ENCODE results near the gene NPAS4. TPM values are rescaled to one million over a fixed set of nuclear protein-coding genes. Genes with fewer than 3 reads are reported as not detected.

NPAS4 gene
- total RNA-seq, 4 donors from 2014 or later, result 0.19 TPM; not detected in 3

DNA sequence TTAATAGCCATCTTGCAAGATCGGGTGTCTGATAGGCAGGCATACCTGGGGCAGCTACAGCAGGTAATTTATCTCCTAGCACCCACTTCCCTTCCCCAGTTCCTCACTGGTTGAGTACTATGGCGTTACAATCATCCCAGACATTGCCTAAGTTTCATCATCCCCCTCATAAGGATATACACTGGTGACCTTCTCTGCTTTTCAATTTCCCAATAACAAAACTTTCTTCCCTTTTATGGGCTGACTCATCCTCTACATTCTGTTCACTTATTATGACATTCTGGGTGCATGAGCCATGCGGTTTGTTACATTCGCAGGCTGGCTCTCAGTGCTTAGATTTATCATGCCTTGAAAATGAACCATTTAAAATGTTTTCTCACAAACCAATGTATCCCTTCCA, 22.8 kb downstream of the NPAS4 start:
- TF ChIP-seq, protein P1, sequence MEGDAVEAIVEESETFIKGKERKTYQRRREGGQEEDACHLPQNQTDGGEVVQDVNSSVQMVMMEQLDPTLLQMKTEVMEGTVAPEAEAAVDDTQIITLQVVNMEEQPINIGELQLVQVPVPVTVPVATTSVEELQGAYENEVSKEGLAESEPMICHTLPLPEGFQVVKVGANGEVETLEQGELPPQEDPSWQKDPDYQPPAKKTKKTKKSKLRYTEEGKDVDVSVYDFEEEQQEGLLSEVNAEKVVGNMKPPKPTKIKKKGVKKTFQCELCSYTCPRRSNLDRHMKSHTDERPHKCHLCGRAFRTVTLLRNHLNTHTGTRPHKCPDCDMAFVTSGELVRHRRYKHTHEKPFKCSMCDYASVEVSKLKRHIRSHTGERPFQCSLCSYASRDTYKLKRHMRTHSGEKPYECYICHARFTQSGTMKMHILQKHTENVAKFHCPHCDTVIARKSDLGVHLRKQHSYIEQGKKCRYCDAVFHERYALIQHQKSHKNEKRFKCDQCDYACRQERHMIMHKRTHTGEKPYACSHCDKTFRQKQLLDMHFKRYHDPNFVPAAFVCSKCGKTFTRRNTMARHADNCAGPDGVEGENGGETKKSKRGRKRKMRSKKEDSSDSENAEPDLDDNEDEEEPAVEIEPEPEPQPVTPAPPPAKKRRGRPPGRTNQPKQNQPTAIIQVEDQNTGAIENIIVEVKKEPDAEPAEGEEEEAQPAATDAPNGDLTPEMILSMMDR (IDR thresholded peaks at IDR 0.05), result no peak
- DNase-seq (ENCODE audit: low spot score) (no peak), ATAC-seq (ENCODE audit: low FRiP score) (no peak)

DNA sequence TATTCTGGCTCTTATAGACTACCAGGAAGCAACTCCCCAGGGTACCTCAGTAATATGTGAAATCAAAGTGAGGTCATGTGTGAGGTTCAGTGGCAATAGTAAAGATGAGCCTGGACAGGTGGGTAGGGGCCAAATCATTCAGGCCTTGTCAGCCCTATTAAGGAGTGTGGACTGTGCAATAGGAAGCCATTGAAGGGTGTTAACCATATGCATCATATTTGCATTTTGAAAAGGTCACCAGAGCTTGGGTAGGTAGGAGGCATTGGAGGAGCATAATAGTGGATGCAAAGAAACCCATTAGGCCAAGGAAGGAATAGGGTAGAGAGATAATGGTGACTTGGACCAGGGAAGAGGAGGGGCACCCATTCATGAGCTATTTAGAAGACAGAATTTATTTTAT, 26.2 kb downstream of the NPAS4 start:
- ATAC-seq (ENCODE audit: low FRiP score) (no peak), DNase-seq (ENCODE audit: low spot score) (no peak)
- TF ChIP-seq, protein P1 (IDR thresholded peaks at IDR 0.05), result no peak

DNA sequence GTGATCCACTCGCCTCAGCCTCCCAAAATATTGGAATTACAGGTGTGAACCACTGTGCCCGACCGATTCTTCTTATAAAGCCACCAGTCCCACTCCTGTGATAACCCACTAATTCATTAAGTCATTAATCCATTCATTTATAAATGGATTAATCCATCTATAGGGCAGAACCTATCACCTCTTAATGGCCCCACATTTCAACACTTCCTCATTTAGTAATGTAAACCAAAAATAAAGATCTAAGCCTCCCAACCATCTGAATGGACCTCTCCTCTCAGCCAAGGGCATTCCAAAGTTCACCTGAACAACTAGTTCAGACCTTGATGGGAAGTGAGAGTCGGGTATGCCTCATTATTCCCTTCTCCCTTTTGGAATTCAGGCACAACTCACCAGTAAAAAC, 27.7 kb downstream of the NPAS4 start:
- ATAC-seq (ENCODE audit: low FRiP score), result no peak
- TF ChIP-seq, protein P1 (IDR thresholded peaks at IDR 0.05), result no peak
- DNase-seq (ENCODE audit: low spot score), result no peak

DNA sequence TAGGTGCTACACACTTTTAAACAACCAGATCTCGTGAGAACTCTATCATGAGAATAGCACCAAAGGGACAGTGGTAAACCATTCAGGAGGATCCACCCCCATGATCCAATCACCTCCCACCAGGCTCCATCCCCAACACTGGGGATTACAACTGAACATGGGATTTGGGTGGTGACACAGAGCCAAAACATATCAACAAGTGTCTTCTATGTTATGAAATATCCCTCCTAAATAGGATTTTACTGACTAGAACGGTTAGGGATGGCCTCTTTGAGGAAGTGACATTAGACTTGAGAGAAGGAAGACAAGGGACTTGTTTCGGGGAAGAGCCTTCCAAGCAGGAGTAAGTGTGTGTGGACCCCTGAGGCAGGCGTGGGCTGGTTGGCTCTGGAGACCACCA, 29.7 kb downstream of the NPAS4 start:
- DNase-seq (ENCODE audit: low spot score) (no peak), ATAC-seq (ENCODE audit: low FRiP score) (no peak)
- TF ChIP-seq, protein P1 (IDR thresholded peaks at IDR 0.05), result no peak

DNA sequence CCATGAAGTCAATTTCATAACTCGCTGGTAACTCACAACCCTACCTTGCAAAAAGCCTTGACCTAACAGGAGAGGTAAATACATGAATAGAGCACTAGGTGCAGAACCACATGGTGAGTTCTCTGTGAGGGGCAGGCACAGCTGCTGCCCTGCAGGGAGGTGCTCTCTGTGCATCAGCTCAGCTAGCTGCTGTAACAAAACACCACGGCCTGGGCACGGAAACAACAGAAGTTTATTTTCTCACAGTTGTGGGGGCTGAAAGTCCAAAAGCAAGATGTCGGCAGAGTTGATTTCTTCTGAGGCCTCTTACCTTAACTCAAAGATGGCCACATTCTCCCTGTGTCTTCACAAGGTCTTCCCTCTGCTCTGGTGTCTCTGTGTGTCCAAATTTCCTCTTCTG, 30.8 kb downstream of the NPAS4 start:
- ATAC-seq (ENCODE audit: low FRiP score) (no peak), DNase-seq (ENCODE audit: low spot score) (no peak)
- TF ChIP-seq, protein P1 (IDR thresholded peaks at IDR 0.05), result no peak

DNA sequence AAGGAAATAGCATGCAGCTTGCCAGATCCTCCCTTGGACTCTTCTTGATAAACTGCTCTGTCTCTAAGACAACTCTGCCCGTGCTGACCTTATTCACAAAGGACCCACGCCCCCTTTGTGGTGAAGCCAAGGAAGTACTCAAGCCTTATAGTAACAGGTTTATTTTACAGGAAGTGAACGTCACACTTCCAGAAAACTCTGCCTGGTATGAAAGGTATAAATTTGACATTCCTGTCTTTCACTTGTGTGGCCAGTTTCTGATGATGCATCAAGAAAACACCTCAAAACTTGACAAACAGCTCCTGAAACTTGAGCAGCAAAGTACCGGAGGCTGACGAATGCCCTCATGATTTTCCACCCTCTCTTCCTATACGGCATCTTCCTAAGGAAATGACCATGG, 33.4 kb downstream of the NPAS4 start:
- TF ChIP-seq, protein P1 (IDR thresholded peaks at IDR 0.05), result no peak
- ATAC-seq (ENCODE audit: low FRiP score), result peak; percentile 91
- no peak for DNase-seq (ENCODE audit: low spot score)

DNA sequence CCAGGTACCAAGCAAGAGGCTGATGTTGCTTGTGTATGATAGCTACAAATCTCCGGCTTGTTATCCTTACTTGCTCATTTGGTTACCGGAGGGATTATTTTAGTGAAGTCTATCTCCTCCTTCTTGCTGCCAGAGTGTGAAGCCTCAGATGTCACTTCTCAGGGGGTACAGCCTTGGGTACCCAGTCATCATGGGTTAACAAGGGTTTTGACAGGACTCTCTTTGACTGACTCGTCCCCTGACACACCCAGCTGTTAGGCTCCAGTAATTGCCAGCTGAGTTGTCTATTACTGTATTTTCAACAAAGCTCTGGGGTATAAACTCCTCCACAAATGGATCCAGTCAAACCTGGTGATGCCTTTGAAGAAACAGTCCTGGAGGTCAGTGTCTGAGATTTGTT, 34.0 kb downstream of the NPAS4 start:
- TF ChIP-seq, protein P1 (IDR thresholded peaks at IDR 0.05), result no peak
- ATAC-seq (ENCODE audit: low FRiP score) (peak; percentile 3), DNase-seq (ENCODE audit: low spot score) (no peak)
